Embryonic facial prominence (tissue), 1 donor: Measurements from ENCODE around the gene FRMD6.

Experiments used
- DNase-seq: peaks from one replicate; pipeline ENCODE4 v3.0.0-alpha.2; 2016; ENCODE audit errors: extremely low spot score

FRMD6 gene

GRCh38 chr14:51651388-51652167 lies at the start of gene FRMD6:
Gene FRMD6 (plus strand): TSS chr14:51651910. CDS start chr14:51689837, 37,927 bp downstream.
- DNase-seq: peak; percentile 81

- no peak for DNase-seq
Measured at GRCh38 chr14:51602310-51602709, 49.4 kb upstream of the FRMD6 start.

GRCh38 chr14:51603495-51603894 lies 48.2 kb upstream of the FRMD6 start:
- no peak for DNase-seq

GRCh38 chr14:51604073-51604472 lies 47.6 kb upstream of the FRMD6 start:
- no peak for DNase-seq

GRCh38 chr14:51605575-51605974 lies 46.1 kb upstream of the FRMD6 start:
- DNase-seq: no peak

- DNase-seq: peak; percentile 74
Measured at GRCh38 chr14:51607711-51608110, 44.0 kb upstream of the FRMD6 start.

- no peak for DNase-seq
Measured at GRCh38 chr14:51609251-51609954, 42.3 kb upstream of the FRMD6 start.

- DNase-seq: no peak
Measured at GRCh38 chr14:51609955-51610283, 41.8 kb upstream of the FRMD6 start.

GRCh38 chr14:51610771-51611170 lies 40.9 kb upstream of the FRMD6 start:
- DNase-seq: peak; percentile 53

- DNase-seq: no peak
Measured at GRCh38 chr14:51612449-51612848, 39.3 kb upstream of the FRMD6 start.

- DNase-seq: no peak
Measured at GRCh38 chr14:51613416-51613815, 38.3 kb upstream of the FRMD6 start.

GRCh38 chr14:51614707-51615106 lies 37.0 kb upstream of the FRMD6 start:
- no peak for DNase-seq

- no peak for DNase-seq
Measured at GRCh38 chr14:51616256-51616655, 35.5 kb upstream of the FRMD6 start.

GRCh38 chr14:51616724-51617409 lies 34.8 kb upstream of the FRMD6 start:
- DNase-seq: no peak

- DNase-seq: no peak
Measured at GRCh38 chr14:51619561-51619960, 32.1 kb upstream of the FRMD6 start.

GRCh38 chr14:51620056-51620455 lies 31.7 kb upstream of the FRMD6 start:
- DNase-seq: no peak

- DNase-seq: no peak
Measured at GRCh38 chr14:51621654-51622053, 30.1 kb upstream of the FRMD6 start.

GRCh38 chr14:51622376-51622775 lies 29.3 kb upstream of the FRMD6 start:
- DNase-seq: no peak

GRCh38 chr14:51624955-51625569 lies 26.6 kb upstream of the FRMD6 start:
- no peak for DNase-seq

- DNase-seq: no peak
Measured at GRCh38 chr14:51626185-51626584, 25.5 kb upstream of the FRMD6 start.

GRCh38 chr14:51626788-51627187 lies 24.9 kb upstream of the FRMD6 start:
- no peak for DNase-seq

GRCh38 chr14:51627313-51627712 lies 24.4 kb upstream of the FRMD6 start:
- no peak for DNase-seq
